SU-DHL-6 (cell line): ENCODE results near the gene NPAS3.

Source experiments
- H2AFZ ChIP-seq: fragments of 200-600 bp; sonication (generic); 2 replicates; pipeline ENCODE4 v1.6.1; 2014; ENCODE audit warnings: low read depth, mild to moderate bottlenecking, moderate library complexity, mixed read lengths, antibody characterized with exemption, low read length; ENCODE audit not compliant: severe bottlenecking
- H3F3A ChIP-seq: fragments of 200-600 bp; shearing (Covaris generic); 2 replicates; pipeline ENCODE4 v1.6.0; 2016; ENCODE audit warnings: antibody characterized with exemption, mild to moderate bottlenecking; ENCODE audit not compliant: insufficient read depth
- H3K27ac ChIP-seq: fragments of 200-600 bp; sonication (generic); 2 replicates; pipeline ENCODE4 v1.5.1; 2016; ENCODE audit warnings: low read depth, mild to moderate bottlenecking, low read length, moderate library complexity, mixed read lengths
- H3K27me3 ChIP-seq: fragments of 200-600 bp; sonication (generic), shearing (Covaris generic); 2 replicates; pipeline ENCODE4 v1.6.0; 2014; ENCODE audit warnings: mild to moderate bottlenecking, low read length
- H3K36me3 ChIP-seq: fragments of 200-600 bp; sonication (generic); 2 replicates; pipeline ENCODE4 v1.6.1; 2014; ENCODE audit warnings: mild to moderate bottlenecking, low read length, mixed read lengths
- H3K4me2 ChIP-seq: fragments of 300-600, 200-600 bp; shearing (Covaris generic), sonication (generic); 2 replicates; pipeline ENCODE4 v1.6.0; 2014; ENCODE audit warnings: low read length, low read depth, mild to moderate bottlenecking; ENCODE audit not compliant: poor library complexity, severe bottlenecking
- H3K4me3 ChIP-seq: fragments of 200-600 bp; sonication (generic); 2 replicates; pipeline ENCODE4 v1.5.1; 2014; ENCODE audit warnings: antibody characterized with exemption, low read length, mild to moderate bottlenecking, mixed read lengths; ENCODE audit not compliant: insufficient read depth, poor library complexity, severe bottlenecking
- H3K79me2 ChIP-seq: fragments of 200-600 bp; sonication (generic); 2 replicates; pipeline ENCODE4 v1.6.1; 2014; ENCODE audit warnings: mild to moderate bottlenecking, low read length, moderate library complexity; ENCODE audit not compliant: insufficient read depth
- H3K9ac ChIP-seq: fragments of 200-600 bp; sonication (generic); 2 replicates; pipeline ENCODE4 v1.7.0; 2014; ENCODE audit warnings: mild to moderate bottlenecking, low read length
- H3K9me2 ChIP-seq: fragments of 200-600 bp; sonication (generic); replicated peaks from 2 replicates; pipeline ENCODE4 v1.6.1; 2014; ENCODE audit warnings: low read length; ENCODE audit not compliant: insufficient read depth
- H3K9me3 ChIP-seq: fragments of 200-600 bp; sonication (generic); 2 replicates; pipeline ENCODE4 v1.6.1; 2014; ENCODE audit warnings: low read length, mixed read lengths; ENCODE audit not compliant: insufficient read depth
- H4K20me1 ChIP-seq: fragments of 200-600 bp; sonication (generic); 2 replicates; pipeline ENCODE4 v1.6.1; 2014; ENCODE audit warnings: low read depth, mild to moderate bottlenecking, antibody characterized with exemption, low read length, moderate library complexity, mixed read lengths
- EZH2phosphoT487 ChIP-seq: fragments of 200-600 bp; sonication (generic), shearing (Covaris generic); conservative IDR thresholded peaks from 2 replicates; pipeline ENCODE4 v1.6.1; 2018; ENCODE audit warnings: mild to moderate bottlenecking, antibody characterized with exemption, low read length, moderate library complexity, mixed read lengths
- TF ChIP-seq, protein P1 (sequence below): fragments of 200-600 bp; sonication (generic); IDR thresholded peaks from one replicate; pipeline ENCODE4 v1.5.1; 2017; ENCODE audit warnings: antibody characterized with exemption, mild to moderate bottlenecking, low read length, moderate library complexity; ENCODE audit not compliant: insufficient read depth, poor library complexity, severe bottlenecking

NPAS3 gene

DNA sequence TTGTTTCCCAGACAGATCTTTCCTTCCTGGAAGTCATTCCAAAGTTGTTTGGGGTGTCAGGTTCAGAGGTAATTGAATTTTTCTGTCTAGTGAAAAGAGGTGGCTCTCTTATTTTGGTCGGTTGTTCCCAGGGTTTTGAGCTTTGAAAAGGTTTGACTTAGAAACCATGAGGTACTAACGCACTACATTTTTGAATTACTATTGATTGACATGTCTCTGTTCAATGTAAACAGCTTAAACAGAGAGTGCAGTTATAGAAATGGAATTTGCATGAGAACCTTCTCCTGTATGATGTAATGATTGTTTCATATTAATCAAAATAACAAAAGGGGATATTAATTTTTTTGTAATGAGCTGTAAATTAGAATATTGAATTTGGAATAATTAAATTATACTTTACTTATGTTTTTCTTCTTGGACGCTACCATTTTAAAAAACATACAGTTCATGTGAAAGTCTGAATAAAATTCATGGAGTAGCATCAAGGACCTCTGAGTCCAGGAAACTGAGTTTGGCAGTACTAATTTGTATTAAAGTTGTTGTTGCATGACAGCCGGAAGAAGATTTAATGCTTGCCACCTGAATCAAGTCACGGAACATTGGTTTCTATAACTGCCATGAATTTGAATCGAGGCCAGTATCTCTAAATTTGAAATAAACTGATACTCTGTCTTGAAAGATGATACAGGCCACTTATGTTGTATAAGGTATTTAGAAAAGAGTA is 41.7 kb downstream of the NPAS3 start:
- Histone ChIP-seq H3K36me3 (no peaks in the 10 kb centered on the region), H3K4me2 (no peak overlapping the region), H3F3A (no peaks in the 10 kb centered on the region), H3K27ac (no peak overlapping the region), H3K27me3 (no peaks in the 10 kb centered on the region), H3K9me2 (no peaks in the 10 kb centered on the region), H4K20me1 (no peaks in the 10 kb centered on the region), H3K79me2 (no peaks in the 10 kb centered on the region), H3K9ac (no peak overlapping the region), H3K9me3 (no peaks in the 10 kb centered on the region), H2AFZ (no peak overlapping the region), H3K4me3 (no peak overlapping the region)
- no peak for TF ChIP-seq EZH2phosphoT487
- TF ChIP-seq, protein P1, sequence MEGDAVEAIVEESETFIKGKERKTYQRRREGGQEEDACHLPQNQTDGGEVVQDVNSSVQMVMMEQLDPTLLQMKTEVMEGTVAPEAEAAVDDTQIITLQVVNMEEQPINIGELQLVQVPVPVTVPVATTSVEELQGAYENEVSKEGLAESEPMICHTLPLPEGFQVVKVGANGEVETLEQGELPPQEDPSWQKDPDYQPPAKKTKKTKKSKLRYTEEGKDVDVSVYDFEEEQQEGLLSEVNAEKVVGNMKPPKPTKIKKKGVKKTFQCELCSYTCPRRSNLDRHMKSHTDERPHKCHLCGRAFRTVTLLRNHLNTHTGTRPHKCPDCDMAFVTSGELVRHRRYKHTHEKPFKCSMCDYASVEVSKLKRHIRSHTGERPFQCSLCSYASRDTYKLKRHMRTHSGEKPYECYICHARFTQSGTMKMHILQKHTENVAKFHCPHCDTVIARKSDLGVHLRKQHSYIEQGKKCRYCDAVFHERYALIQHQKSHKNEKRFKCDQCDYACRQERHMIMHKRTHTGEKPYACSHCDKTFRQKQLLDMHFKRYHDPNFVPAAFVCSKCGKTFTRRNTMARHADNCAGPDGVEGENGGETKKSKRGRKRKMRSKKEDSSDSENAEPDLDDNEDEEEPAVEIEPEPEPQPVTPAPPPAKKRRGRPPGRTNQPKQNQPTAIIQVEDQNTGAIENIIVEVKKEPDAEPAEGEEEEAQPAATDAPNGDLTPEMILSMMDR: no peak

DNA sequence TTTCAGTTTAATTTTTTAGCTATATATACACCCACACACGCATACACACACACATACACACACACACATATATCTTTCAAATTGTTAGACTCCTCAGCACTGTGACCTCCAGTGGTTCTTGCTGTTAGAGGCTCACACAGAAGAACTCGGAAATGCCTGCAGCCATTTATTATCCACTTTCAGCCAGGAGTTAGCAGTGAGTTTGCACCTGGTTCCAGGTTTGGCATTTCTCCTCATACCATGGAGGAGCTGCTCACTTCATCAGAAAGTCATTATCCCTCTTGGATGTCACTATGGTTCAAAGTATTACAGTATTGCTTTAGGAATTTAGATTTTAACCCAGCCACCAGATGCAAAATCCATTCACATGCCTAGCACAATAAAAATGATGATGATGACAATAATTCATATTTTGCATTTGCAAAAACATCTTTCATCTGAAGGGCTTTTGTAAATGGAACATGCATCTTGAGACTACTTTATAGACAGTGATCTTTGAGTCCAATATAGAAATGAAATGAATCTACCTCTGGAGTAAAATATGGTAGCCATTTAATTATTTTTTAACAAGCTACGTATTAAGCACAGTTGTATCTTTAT is 42.3 kb downstream of the NPAS3 start:
- no peak overlapping the region for H3K27ac ChIP-seq
- TF ChIP-seq EZH2phosphoT487: no peak
- TF ChIP-seq, protein P1: no peak

GRCh38 chr14:32984241-32984930 is 45.7 kb downstream of the NPAS3 start:
- no peak overlapping the region for H3K9ac ChIP-seq
- no peak overlapping the region for H3K27ac ChIP-seq
- no peaks in the 10 kb centered on the region for H3K79me2 ChIP-seq
- H3K36me3 ChIP-seq: no peaks in the 10 kb centered on the region
- no peaks in the 10 kb centered on the region for H3F3A ChIP-seq
- no peaks in the 10 kb centered on the region for H3K27me3 ChIP-seq
- H3K9me2 ChIP-seq: no peaks in the 10 kb centered on the region
- no peak overlapping the region for H2AFZ ChIP-seq
- no peaks in the 10 kb centered on the region for H3K9me3 ChIP-seq
- no peak overlapping the region for H3K4me2 ChIP-seq
- H3K4me3 ChIP-seq: no peak overlapping the region
- TF ChIP-seq, protein P1: no peak
- no peak for TF ChIP-seq EZH2phosphoT487
- no peaks in the 10 kb centered on the region for H4K20me1 ChIP-seq

More for the DNA sequence above, 42.3 kb downstream of the NPAS3 start:
- no peak overlapping the region for H3K4me2 ChIP-seq
- no peaks in the 10 kb centered on the region for H3K79me2 ChIP-seq
- no peak overlapping the region for H2AFZ ChIP-seq
- H3F3A ChIP-seq: no peaks in the 10 kb centered on the region
- H3K36me3 ChIP-seq: no peaks in the 10 kb centered on the region
- H3K9me3 ChIP-seq: no peaks in the 10 kb centered on the region
- no peaks in the 10 kb centered on the region for H3K9me2 ChIP-seq
- no peak overlapping the region for H3K9ac ChIP-seq
- H3K27me3 ChIP-seq: no peaks in the 10 kb centered on the region
- no peaks in the 10 kb centered on the region for H4K20me1 ChIP-seq
- H3K4me3 ChIP-seq: no peak overlapping the region
